HEK293 (cell line): ENCODE measurements around the gene HAO1.

Source experiments
- CTCF ChIP-seq: fragments of 450-650 bp; formaldehyde crosslinking; IDR thresholded peaks from 2 replicates; pipeline ENCODE4 v1.5.1; 2016; ENCODE audit warnings: missing biosample characterization, missing genetic modification characterization
- PRDM4 ChIP-seq: fragments of 450-650 bp; formaldehyde crosslinking; IDR thresholded peaks from 2 replicates; pipeline ENCODE4 v1.5.1; 2017; ENCODE audit warnings: missing biosample characterization, missing genetic modification characterization
- REST ChIP-seq: fragments of 450-650 bp; formaldehyde crosslinking; IDR thresholded peaks from 2 replicates; pipeline ENCODE4 v1.5.1; 2016; ENCODE audit warnings: missing biosample characterization, missing genetic modification characterization
- ZBTB7A ChIP-seq: fragments of 450-650 bp; formaldehyde crosslinking; IDR thresholded peaks from 2 replicates; pipeline ENCODE4 v1.5.1; 2016; ENCODE audit warnings: low read depth, missing biosample characterization, missing genetic modification characterization
- ZNF148 ChIP-seq: fragments of 450-650 bp; formaldehyde crosslinking; IDR thresholded peaks from 2 replicates; pipeline ENCODE4 v1.5.0; 2017; ENCODE audit warnings: missing biosample characterization, missing genetic modification characterization, borderline replicate concordance
- ZNF362 ChIP-seq: fragments of 450-650 bp; formaldehyde crosslinking; IDR thresholded peaks from 2 replicates; pipeline ENCODE4 v1.5.1; 2016; ENCODE audit warnings: missing biosample characterization, missing genetic modification characterization
- ZNF518A ChIP-seq: fragments of 450-650 bp; formaldehyde crosslinking; conservative IDR thresholded peaks from 2 replicates; pipeline ENCODE4 v1.5.1; 2016; ENCODE audit warnings: low read depth, missing biosample characterization, missing genetic modification characterization
- ZNF707 ChIP-seq: fragments of 450-650 bp; formaldehyde crosslinking; IDR thresholded peaks from 2 replicates; pipeline ENCODE4 v1.5.1; 2016; ENCODE audit warnings: missing biosample characterization, missing genetic modification characterization

GRCh38 chr20:7850775-7851490 is 89.3 kb downstream of the HAO1 start:
- TF ChIP-seq REST (tag by site-specific recombination) (no peak), ZNF707 (no peak), ZNF362 (tag by site-specific recombination) (no peak), CTCF (tag by site-specific recombination) (no peak), ZNF148 (tag by site-specific recombination) (no peak), ZBTB7A (tag by site-specific recombination) (no peak), ZNF518A (no peak), PRDM4 (tag by site-specific recombination) (no peak)
